ENCODE data around the gene CRLF1.

CRLF1 gene

GRCh38 chr19:18617562-18617961, 11.0 kb upstream of the CRLF1 start:
- Histone ChIP-seq H3K56ac (ENCODE audit: low read length) (no peak overlapping the region), H3K9ac (ENCODE audit: low read length) (no peak overlapping the region), H3K4me2 (ENCODE audit: low read length) (no peak overlapping the region), H4K8ac (ENCODE audit: low read depth, low read length) (no peak overlapping the region), H3K79me1 (ENCODE audit: low read length) (no peaks in the 10 kb centered on the region), H3K4me1 (ENCODE audit: control insufficient read depth, low read depth, low read length) (no peaks in the 10 kb centered on the region), H3K79me2 (ENCODE audit: control insufficient read depth, insufficient read depth, low read length) (no peaks in the 10 kb centered on the region), H2BK120ac (ENCODE audit: low read depth, low read length) (no peak overlapping the region), H3K18ac (ENCODE audit: low read length) (no peak overlapping the region), H3K23ac (ENCODE audit: low read length) (no peak overlapping the region), H2AK5ac (ENCODE audit: low read length) (no peak overlapping the region), H3K36me3 (ENCODE audit: control insufficient read depth, insufficient read depth, low read length) (no peaks in the 10 kb centered on the region), H3K27me3 (ENCODE audit: insufficient read depth, low read length, poor library complexity) (peaks cover 11% of the 10 kb centered on the region), H3K4ac (ENCODE audit: low read depth, low read length) (no peak overlapping the region), H3K4me3 (ENCODE audit: low read length) (no peak overlapping the region), H2BK15ac (replicated peaks; ENCODE audit: low read depth) (no peak overlapping the region), H4K5ac (ENCODE audit: low read length) (no peak overlapping the region), H2BK5ac (ENCODE audit: low read length) (no peak overlapping the region), H3K27ac (ENCODE audit: low read depth, low read length) (no peak overlapping the region)
- DNase-seq = no peak

- Histone ChIP-seq H3K4me1 (ENCODE audit: control insufficient read depth, low read depth, low read length) (peaks cover 3% of the 10 kb centered on the region), H3K27me3 (ENCODE audit: insufficient read depth, low read length, poor library complexity) (peaks cover 22% of the 10 kb centered on the region), H2BK5ac (ENCODE audit: low read length) (no peak overlapping the region), H3K79me2 (ENCODE audit: control insufficient read depth, insufficient read depth, low read length) (no peaks in the 10 kb centered on the region), H3K27ac (ENCODE audit: low read depth, low read length) (no peak overlapping the region), H3K56ac (ENCODE audit: low read length) (no peak overlapping the region), H3K4me3 (ENCODE audit: low read length) (no peak overlapping the region), H3K23ac (ENCODE audit: low read length) (no peak overlapping the region), H3K4ac (ENCODE audit: low read depth, low read length) (no peak overlapping the region), H4K8ac (ENCODE audit: low read depth, low read length) (no peak overlapping the region), H3K9ac (ENCODE audit: low read length) (no peak overlapping the region), H2BK15ac (replicated peaks; ENCODE audit: low read depth) (no peak overlapping the region), H3K36me3 (ENCODE audit: control insufficient read depth, insufficient read depth, low read length) (no peaks in the 10 kb centered on the region), H2AK5ac (ENCODE audit: low read length) (no peak overlapping the region), H3K79me1 (ENCODE audit: low read length) (no peaks in the 10 kb centered on the region), H2BK120ac (ENCODE audit: low read depth, low read length) (no peak overlapping the region), H3K4me2 (ENCODE audit: low read length) (no peak overlapping the region), H4K5ac (ENCODE audit: low read length) (no peak overlapping the region), H3K18ac (ENCODE audit: low read length) (no peak overlapping the region)
- no peak for DNase-seq
- no CpG with 5 or more reads among the region's 3 CpGs for WGBS (ENCODE audit: extremely low coverage, insufficient coverage, low lambda C conversion rate)
Measured at GRCh38 chr19:18616023-18616422, 9.4 kb upstream of the CRLF1 start.

- peaks cover 35% of the 10 kb centered on the region for H3K27me3 ChIP-seq (ENCODE audit: insufficient read depth, low read length, poor library complexity)
- H4K5ac ChIP-seq (ENCODE audit: low read length) = no peak overlapping the region
- WGBS (ENCODE audit: extremely low coverage, insufficient coverage, low lambda C conversion rate) = no CpG with 5 or more reads among the region's 23 CpGs
- no peak overlapping the region for H2AK5ac ChIP-seq (ENCODE audit: low read length)
- no peak overlapping the region for H3K4me2 ChIP-seq (ENCODE audit: low read length)
- H3K23ac ChIP-seq (ENCODE audit: low read length) = no peak overlapping the region
- no peak for DNase-seq
- no peak overlapping the region for H3K27ac ChIP-seq (ENCODE audit: low read depth, low read length)
- H4K8ac ChIP-seq (ENCODE audit: low read depth, low read length) = no peak overlapping the region
- H3K4me1 ChIP-seq (ENCODE audit: control insufficient read depth, low read depth, low read length) = peaks cover 6% of the 10 kb centered on the region
- H3K9ac ChIP-seq (ENCODE audit: low read length) = no peak overlapping the region
- H3K4me3 ChIP-seq (ENCODE audit: low read length) = no peak overlapping the region
- no peak overlapping the region for H2BK15ac ChIP-seq (replicated peaks; ENCODE audit: low read depth)
- no peaks in the 10 kb centered on the region for H3K79me1 ChIP-seq (ENCODE audit: low read length)
- peak overlapping the region; percentile 59 for H3K56ac ChIP-seq (ENCODE audit: low read length)
- no peak overlapping the region for H2BK120ac ChIP-seq (ENCODE audit: low read depth, low read length)
- no peaks in the 10 kb centered on the region for H3K79me2 ChIP-seq (ENCODE audit: control insufficient read depth, insufficient read depth, low read length)
- no peak overlapping the region for H2BK5ac ChIP-seq (ENCODE audit: low read length)
- no peak overlapping the region for H3K18ac ChIP-seq (ENCODE audit: low read length)
- no peaks in the 10 kb centered on the region for H3K36me3 ChIP-seq (ENCODE audit: control insufficient read depth, insufficient read depth, low read length)
- H3K4ac ChIP-seq (ENCODE audit: low read depth, low read length) = no peak overlapping the region
Measured at GRCh38 chr19:18613589-18614234, 7.1 kb upstream of the CRLF1 start.

GRCh38 chr19:18612772-18613588, 6.4 kb upstream of the CRLF1 start, which contains the start of gene TMEM59L:
TMEM59L (plus strand) TSS chr19:18612870; CDS start chr19:18612959, 89 bp downstream.
- H3K27me3 ChIP-seq (ENCODE audit: insufficient read depth, low read length, poor library complexity) = peaks cover 42% of the 10 kb centered on the region
- peaks cover 9% of the 10 kb centered on the region for H3K4me1 ChIP-seq (ENCODE audit: control insufficient read depth, low read depth, low read length)
- no peaks in the 10 kb centered on the region for H3K79me2 ChIP-seq (ENCODE audit: control insufficient read depth, insufficient read depth, low read length)
- H3K36me3 ChIP-seq (ENCODE audit: control insufficient read depth, insufficient read depth, low read length) = no peaks in the 10 kb centered on the region
- no peak within 1 kb of the TSS for H3K4me3 ChIP-seq (ENCODE audit: low read length)
- no peak within 1 kb of the TSS for H4K5ac ChIP-seq (ENCODE audit: low read length)
- no peak within 1 kb of the TSS for H4K8ac ChIP-seq (ENCODE audit: low read depth, low read length)
- no peak within 1 kb of the TSS for H2AK5ac ChIP-seq (ENCODE audit: low read length)
- peak within 1 kb of the TSS; percentile 16 for H3K9ac ChIP-seq (ENCODE audit: low read length)
- H3K4ac ChIP-seq (ENCODE audit: low read depth, low read length) = no peak within 1 kb of the TSS
- no peak within 1 kb of the TSS for H2BK15ac ChIP-seq (replicated peaks; ENCODE audit: low read depth)
- no peak within 1 kb of the TSS for H3K23ac ChIP-seq (ENCODE audit: low read length)
- H2BK120ac ChIP-seq (ENCODE audit: low read depth, low read length) = no peak within 1 kb of the TSS
- no peak within 1 kb of the TSS for H3K18ac ChIP-seq (ENCODE audit: low read length)
- peak within 1 kb of the TSS; percentile 67 for H3K56ac ChIP-seq (ENCODE audit: low read length)
- H3K27ac ChIP-seq (ENCODE audit: low read depth, low read length) = no peak within 1 kb of the TSS
- H3K4me2 ChIP-seq (ENCODE audit: low read length) = peak within 1 kb of the TSS; percentile 61
- H2BK5ac ChIP-seq (ENCODE audit: low read length) = no peak within 1 kb of the TSS
- no peak for DNase-seq
- WGBS (ENCODE audit: extremely low coverage, insufficient coverage, low lambda C conversion rate) = no CpG with 5 or more reads among the region's 70 CpGs
- H3K79me1 ChIP-seq (ENCODE audit: low read length) = no peaks in the 10 kb centered on the region

- H3K27ac ChIP-seq (ENCODE audit: low read depth, low read length) = no peak overlapping the region
- H3K4me3 ChIP-seq (ENCODE audit: low read length) = no peak overlapping the region
- no peak overlapping the region for H2BK15ac ChIP-seq (replicated peaks; ENCODE audit: low read depth)
- H3K4ac ChIP-seq (ENCODE audit: low read depth, low read length) = no peak overlapping the region
- no peaks in the 10 kb centered on the region for H3K36me3 ChIP-seq (ENCODE audit: control insufficient read depth, insufficient read depth, low read length)
- no peak overlapping the region for H4K5ac ChIP-seq (ENCODE audit: low read length)
- no peak overlapping the region for H2AK5ac ChIP-seq (ENCODE audit: low read length)
- no peak overlapping the region for H3K18ac ChIP-seq (ENCODE audit: low read length)
- H3K4me1 ChIP-seq (ENCODE audit: control insufficient read depth, low read depth, low read length) = peaks cover 9% of the 10 kb centered on the region
- H3K9ac ChIP-seq (ENCODE audit: low read length) = no peak overlapping the region
- H3K79me2 ChIP-seq (ENCODE audit: control insufficient read depth, insufficient read depth, low read length) = no peaks in the 10 kb centered on the region
- no peak overlapping the region for H3K23ac ChIP-seq (ENCODE audit: low read length)
- H4K8ac ChIP-seq (ENCODE audit: low read depth, low read length) = no peak overlapping the region
- no peak for DNase-seq
- no peaks in the 10 kb centered on the region for H3K79me1 ChIP-seq (ENCODE audit: low read length)
- H2BK5ac ChIP-seq (ENCODE audit: low read length) = no peak overlapping the region
- peak overlapping the region; percentile 25 for H3K56ac ChIP-seq (ENCODE audit: low read length)
- peaks cover 49% of the 10 kb centered on the region for H3K27me3 ChIP-seq (ENCODE audit: insufficient read depth, low read length, poor library complexity)
- WGBS (ENCODE audit: extremely low coverage, insufficient coverage, low lambda C conversion rate) = no CpG with 5 or more reads among the region's 30 CpGs
- H2BK120ac ChIP-seq (ENCODE audit: low read depth, low read length) = no peak overlapping the region
- H3K4me2 ChIP-seq (ENCODE audit: low read length) = peak overlapping the region; percentile 25
Measured at GRCh38 chr19:18612051-18612771, 5.6 kb upstream of the CRLF1 start.

All from mesendoderm (in vitro differentiated cells).